Measurements from ENCODE around the gene ZNF281. TPM values are rescaled to one million over a fixed set of nuclear protein-coding genes. Genes with fewer than 3 reads are reported as not detected.

ZNF281 gene
- total and polyA plus RNA-seq, 4 donors: 4.9 to 18.4 (median 13.1) TPM

GRCh38 chr1:200378096-200378495 lies 31.7 kb downstream of the ZNF281 start (continued):
- TF ChIP-seq, protein P1, sequence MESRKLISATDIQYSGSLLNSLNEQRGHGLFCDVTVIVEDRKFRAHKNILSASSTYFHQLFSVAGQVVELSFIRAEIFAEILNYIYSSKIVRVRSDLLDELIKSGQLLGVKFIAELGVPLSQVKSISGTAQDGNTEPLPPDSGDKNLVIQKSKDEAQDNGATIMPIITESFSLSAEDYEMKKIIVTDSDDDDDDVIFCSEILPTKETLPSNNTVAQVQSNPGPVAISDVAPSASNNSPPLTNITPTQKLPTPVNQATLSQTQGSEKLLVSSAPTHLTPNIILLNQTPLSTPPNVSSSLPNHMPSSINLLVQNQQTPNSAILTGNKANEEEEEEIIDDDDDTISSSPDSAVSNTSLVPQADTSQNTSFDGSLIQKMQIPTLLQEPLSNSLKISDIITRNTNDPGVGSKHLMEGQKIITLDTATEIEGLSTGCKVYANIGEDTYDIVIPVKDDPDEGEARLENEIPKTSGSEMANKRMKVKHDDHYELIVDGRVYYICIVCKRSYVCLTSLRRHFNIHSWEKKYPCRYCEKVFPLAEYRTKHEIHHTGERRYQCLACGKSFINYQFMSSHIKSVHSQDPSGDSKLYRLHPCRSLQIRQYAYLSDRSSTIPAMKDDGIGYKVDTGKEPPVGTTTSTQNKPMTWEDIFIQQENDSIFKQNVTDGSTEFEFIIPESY (IDR thresholded peaks at IDR 0.05): no peak

DNA sequence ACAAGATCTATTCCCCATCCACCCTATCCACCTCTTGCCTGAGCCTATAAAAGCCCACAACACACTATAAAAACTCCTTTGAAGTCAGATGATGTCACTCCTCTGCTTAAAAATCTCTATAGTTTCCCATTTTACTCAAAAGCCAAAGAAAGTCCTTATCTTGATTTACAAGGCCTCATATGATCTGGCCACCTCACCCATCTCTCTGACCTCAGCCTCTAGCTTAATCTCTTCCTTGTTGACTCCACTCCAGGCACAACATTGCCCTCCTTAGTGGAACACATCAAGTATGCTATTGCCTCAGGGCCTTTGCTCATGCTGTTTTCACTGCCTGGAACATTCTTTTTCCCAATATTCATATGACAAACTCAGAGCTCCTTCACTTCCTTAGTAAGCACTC lies 33.3 kb downstream of the ZNF281 start:
- DNase-seq (ENCODE audit: low spot score): no peak
- no peak overlapping the region for H3K9ac ChIP-seq (ENCODE audit: low read depth in 1 of 2, low read length in 2 of 2)
- TF ChIP-seq JUND (IDR thresholded peaks at IDR 0.05) (no peak), YY1 (IDR thresholded peaks at IDR 0.05) (no peak), EGR1 (IDR thresholded peaks at IDR 0.05; ENCODE audit: low read depth in 2 of 2) (no peak), FOXA2 (IDR thresholded peaks at IDR 0.05) (no peak), RAD21 (IDR thresholded peaks at IDR 0.05) (no peak), SP1 (IDR thresholded peaks at IDR 0.05) (no peak), HNF4A (conservative IDR thresholded peaks at IDR 0.05) (no peak), CTCF (IDR thresholded peaks at IDR 0.05; ENCODE audit: low read depth, low read length, missing input control) (no peak), FOXA1 (IDR thresholded peaks at IDR 0.05) (no peak), NR2F2 (IDR thresholded peaks at IDR 0.05) (no peak), HNF4G (IDR thresholded peaks at IDR 0.05) (no peak), TAF1 (conservative IDR thresholded peaks at IDR 0.05) (no peak), GABPA (IDR thresholded peaks at IDR 0.05 in 1 of 2, conservative IDR thresholded peaks at IDR 0.05 in 1 of 2) (no peak), RXRA (IDR thresholded peaks at IDR 0.05) (no peak)
- TF ChIP-seq, protein P2, sequence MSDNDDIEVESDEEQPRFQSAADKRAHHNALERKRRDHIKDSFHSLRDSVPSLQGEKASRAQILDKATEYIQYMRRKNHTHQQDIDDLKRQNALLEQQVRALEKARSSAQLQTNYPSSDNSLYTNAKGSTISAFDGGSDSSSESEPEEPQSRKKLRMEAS (IDR thresholded peaks at IDR 0.05): no peak
- TF ChIP-seq, protein P1 (IDR thresholded peaks at IDR 0.05): no peak
- TF ChIP-seq, protein P3, sequence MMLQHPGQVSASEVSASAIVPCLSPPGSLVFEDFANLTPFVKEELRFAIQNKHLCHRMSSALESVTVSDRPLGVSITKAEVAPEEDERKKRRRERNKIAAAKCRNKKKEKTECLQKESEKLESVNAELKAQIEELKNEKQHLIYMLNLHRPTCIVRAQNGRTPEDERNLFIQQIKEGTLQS (IDR thresholded peaks at IDR 0.05): no peak
- TF ChIP-seq, protein P4, sequence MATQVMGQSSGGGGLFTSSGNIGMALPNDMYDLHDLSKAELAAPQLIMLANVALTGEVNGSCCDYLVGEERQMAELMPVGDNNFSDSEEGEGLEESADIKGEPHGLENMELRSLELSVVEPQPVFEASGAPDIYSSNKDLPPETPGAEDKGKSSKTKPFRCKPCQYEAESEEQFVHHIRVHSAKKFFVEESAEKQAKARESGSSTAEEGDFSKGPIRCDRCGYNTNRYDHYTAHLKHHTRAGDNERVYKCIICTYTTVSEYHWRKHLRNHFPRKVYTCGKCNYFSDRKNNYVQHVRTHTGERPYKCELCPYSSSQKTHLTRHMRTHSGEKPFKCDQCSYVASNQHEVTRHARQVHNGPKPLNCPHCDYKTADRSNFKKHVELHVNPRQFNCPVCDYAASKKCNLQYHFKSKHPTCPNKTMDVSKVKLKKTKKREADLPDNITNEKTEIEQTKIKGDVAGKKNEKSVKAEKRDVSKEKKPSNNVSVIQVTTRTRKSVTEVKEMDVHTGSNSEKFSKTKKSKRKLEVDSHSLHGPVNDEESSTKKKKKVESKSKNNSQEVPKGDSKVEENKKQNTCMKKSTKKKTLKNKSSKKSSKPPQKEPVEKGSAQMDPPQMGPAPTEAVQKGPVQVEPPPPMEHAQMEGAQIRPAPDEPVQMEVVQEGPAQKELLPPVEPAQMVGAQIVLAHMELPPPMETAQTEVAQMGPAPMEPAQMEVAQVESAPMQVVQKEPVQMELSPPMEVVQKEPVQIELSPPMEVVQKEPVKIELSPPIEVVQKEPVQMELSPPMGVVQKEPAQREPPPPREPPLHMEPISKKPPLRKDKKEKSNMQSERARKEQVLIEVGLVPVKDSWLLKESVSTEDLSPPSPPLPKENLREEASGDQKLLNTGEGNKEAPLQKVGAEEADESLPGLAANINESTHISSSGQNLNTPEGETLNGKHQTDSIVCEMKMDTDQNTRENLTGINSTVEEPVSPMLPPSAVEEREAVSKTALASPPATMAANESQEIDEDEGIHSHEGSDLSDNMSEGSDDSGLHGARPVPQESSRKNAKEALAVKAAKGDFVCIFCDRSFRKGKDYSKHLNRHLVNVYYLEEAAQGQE (IDR thresholded peaks at IDR 0.05): no peak
- no peak overlapping the region for H3K4me3 ChIP-seq (ENCODE audit: low read depth in 1 of 3, low read length in 3 of 3)
- no peaks in the 10 kb centered on the region for H3K27me3 ChIP-seq (ENCODE audit: control insufficient read depth in 4 of 4, insufficient read depth in 4 of 4, low read length in 3 of 4)
- no peak overlapping the region for H3K27ac ChIP-seq (ENCODE audit: low read depth in 1 of 2, low read length in 2 of 2)
- H3K4me1 ChIP-seq (ENCODE audit: control insufficient read depth in 4 of 4, insufficient read depth in 4 of 4, low read length in 3 of 4): peaks cover 9 to 35% (median 23%) of the 10 kb centered on the region in 4 donors
- no peaks in the 10 kb centered on the region for H3K36me3 ChIP-seq (ENCODE audit: control insufficient read depth in 4 of 4, insufficient read depth in 3 of 4, low read depth in 1 of 4, low read length in 3 of 4)
- no peaks in the 10 kb centered on the region for H3K9me3 ChIP-seq (ENCODE audit: control insufficient read depth in 4 of 4, low read length in 3 of 4)

Measured in liver (tissue), 9 donors.